ENCODE measurements around the gene LRTM1.

Gene LRTM1

DNA sequence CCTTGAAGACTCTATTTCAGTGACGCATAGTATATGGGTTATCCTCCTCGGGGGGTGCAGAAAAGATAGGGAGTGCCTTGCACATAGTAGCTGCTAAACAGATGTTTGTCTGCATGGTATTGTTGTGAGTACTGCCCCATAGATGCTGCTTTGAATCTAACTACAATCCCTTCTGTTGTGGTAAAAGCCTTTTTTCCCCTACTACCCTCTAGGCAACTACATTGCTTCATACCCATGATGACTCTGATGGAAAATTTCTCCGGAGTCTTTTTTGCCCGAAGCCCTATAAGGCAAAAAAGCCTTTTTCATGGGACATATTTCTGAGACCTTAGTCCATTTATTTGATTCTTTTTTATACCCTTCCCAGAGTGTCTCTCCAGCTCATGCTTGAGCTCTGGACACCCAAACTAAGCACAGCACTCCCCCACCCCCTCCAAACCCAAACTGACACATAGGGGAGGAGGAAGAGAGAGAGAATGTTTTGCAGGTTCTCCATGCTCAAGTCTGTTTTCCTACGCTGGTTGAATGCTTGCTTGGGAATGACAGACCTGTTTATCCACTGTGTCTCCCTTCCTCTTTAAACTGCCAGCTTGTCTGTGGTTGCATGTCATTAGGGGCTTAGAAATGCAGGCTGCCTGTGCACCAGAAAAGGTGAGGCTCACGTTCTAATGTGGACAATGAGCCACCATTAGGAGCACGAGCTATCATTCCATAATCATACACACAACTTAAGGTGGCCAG, 52.9 kb downstream of the LRTM1 start:
- no peaks in the 10 kb centered on the region for H3K27me3 ChIP-seq (ENCODE audit: control insufficient read depth in 1 of 2, insufficient read depth in 2 of 2, low read length in 2 of 2)
- no peak overlapping the region for H3K27ac ChIP-seq (ENCODE audit: low read length)
- H3K9me3 ChIP-seq (ENCODE audit: control insufficient read depth in 2 of 2, low read length in 2 of 2): no peaks in the 10 kb centered on the region
- H3K9ac ChIP-seq (ENCODE audit: low read length in 2 of 2): no peak overlapping the region
- H3K36me3 ChIP-seq (ENCODE audit: control insufficient read depth in 2 of 2, insufficient read depth in 2 of 2, low read length in 2 of 2): no peaks in the 10 kb centered on the region
- H3K4me1 ChIP-seq (ENCODE audit: control insufficient read depth, insufficient read depth, low read length): no peaks in the 10 kb centered on the region
- no peak overlapping the region for H3K4me3 ChIP-seq (ENCODE audit: low read length in 2 of 2)

- no peak overlapping the region for H3K4me3 ChIP-seq (ENCODE audit: low read length in 2 of 2)
- no peaks in the 10 kb centered on the region for H3K4me1 ChIP-seq (ENCODE audit: control insufficient read depth, insufficient read depth, low read length)
- no peaks in the 10 kb centered on the region for H3K36me3 ChIP-seq (ENCODE audit: control insufficient read depth in 2 of 2, insufficient read depth in 2 of 2, low read length in 2 of 2)
- H3K27ac ChIP-seq (ENCODE audit: low read length): no peak overlapping the region
- H3K27me3 ChIP-seq (ENCODE audit: control insufficient read depth in 1 of 2, insufficient read depth in 2 of 2, low read length in 2 of 2): no peaks in the 10 kb centered on the region
- H3K9ac ChIP-seq (ENCODE audit: low read length in 2 of 2): no peak overlapping the region
- no peaks in the 10 kb centered on the region for H3K9me3 ChIP-seq (ENCODE audit: control insufficient read depth in 2 of 2, low read length in 2 of 2)
Observed at GRCh38 chr3:54873059-54874010, 54.5 kb downstream of the LRTM1 start.

DNA sequence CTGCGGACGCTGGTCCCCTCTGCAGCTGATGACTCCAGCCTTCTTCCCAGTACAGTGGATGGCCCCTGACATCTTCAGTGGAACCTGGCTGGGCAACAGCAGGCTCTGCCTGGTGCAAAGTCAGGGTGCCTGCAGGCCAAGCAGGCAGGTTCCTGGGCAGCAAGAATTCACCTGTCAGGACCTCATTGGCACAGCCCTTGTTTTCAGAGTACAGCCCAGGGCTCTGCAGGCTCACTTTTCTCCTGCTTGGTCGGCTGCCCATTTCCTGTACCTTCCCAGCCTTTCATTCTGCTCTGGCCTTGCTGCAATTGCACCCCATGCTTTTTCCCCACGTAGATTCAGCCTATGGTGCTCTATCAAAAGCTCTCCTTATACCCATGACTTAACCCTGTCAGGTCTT, 56.0 kb downstream of the LRTM1 start:
- Histone ChIP-seq H3K4me3 (ENCODE audit: low read length in 2 of 2) (no peak overlapping the region), H3K27me3 (ENCODE audit: control insufficient read depth in 1 of 2, insufficient read depth in 2 of 2, low read length in 2 of 2) (no peaks in the 10 kb centered on the region), H3K4me1 (ENCODE audit: control insufficient read depth, insufficient read depth, low read length) (no peaks in the 10 kb centered on the region), H3K9me3 (ENCODE audit: control insufficient read depth in 2 of 2, low read length in 2 of 2) (no peaks in the 10 kb centered on the region), H3K9ac (ENCODE audit: low read length in 2 of 2) (no peak overlapping the region), H3K27ac (ENCODE audit: low read length) (no peak overlapping the region), H3K36me3 (ENCODE audit: control insufficient read depth in 2 of 2, insufficient read depth in 2 of 2, low read length in 2 of 2) (no peaks in the 10 kb centered on the region)

DNA sequence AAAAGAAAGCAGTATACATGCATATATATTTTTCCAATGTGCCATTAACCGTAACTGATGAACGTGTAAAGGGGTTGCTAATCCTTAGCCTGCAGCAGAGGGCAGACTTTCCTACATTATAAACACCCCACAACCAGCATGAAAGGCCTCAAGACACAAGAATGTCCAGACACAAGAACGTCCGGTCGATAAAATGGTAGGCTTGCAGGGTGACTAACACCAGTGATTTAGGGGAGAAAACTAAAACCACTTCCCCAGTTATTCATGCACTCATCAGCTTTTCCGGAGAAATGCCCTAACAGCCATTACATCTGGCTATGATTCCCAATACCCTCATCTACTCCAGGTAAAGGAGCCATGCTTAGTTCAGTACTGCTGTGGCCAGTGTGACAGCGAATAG, 57.4 kb downstream of the LRTM1 start:
- H3K9me3 ChIP-seq (ENCODE audit: control insufficient read depth in 2 of 2, low read length in 2 of 2): no peaks in the 10 kb centered on the region
- H3K36me3 ChIP-seq (ENCODE audit: control insufficient read depth in 2 of 2, insufficient read depth in 2 of 2, low read length in 2 of 2): no peaks in the 10 kb centered on the region
- no peak overlapping the region for H3K9ac ChIP-seq (ENCODE audit: low read length in 2 of 2)
- no peaks in the 10 kb centered on the region for H3K4me1 ChIP-seq (ENCODE audit: control insufficient read depth, insufficient read depth, low read length)
- H3K27ac ChIP-seq (ENCODE audit: low read length): no peak overlapping the region
- H3K27me3 ChIP-seq (ENCODE audit: control insufficient read depth in 1 of 2, insufficient read depth in 2 of 2, low read length in 2 of 2): no peaks in the 10 kb centered on the region
- no peak overlapping the region for H3K4me3 ChIP-seq (ENCODE audit: low read length in 2 of 2)

Measured in stomach smooth muscle (tissue), 2 donors.